ENCODE results near the gene BIRC7. TPM values are rescaled to one million over a fixed set of nuclear protein-coding genes. Genes with fewer than 3 reads are reported as not detected.
A peak's percentile ranks its signal among the peaks of the same experiment; 100 is the strongest.

BIRC7 gene
- total RNA-seq, 1 experiment from 2014 or later, result 0.17 TPM

DNA sequence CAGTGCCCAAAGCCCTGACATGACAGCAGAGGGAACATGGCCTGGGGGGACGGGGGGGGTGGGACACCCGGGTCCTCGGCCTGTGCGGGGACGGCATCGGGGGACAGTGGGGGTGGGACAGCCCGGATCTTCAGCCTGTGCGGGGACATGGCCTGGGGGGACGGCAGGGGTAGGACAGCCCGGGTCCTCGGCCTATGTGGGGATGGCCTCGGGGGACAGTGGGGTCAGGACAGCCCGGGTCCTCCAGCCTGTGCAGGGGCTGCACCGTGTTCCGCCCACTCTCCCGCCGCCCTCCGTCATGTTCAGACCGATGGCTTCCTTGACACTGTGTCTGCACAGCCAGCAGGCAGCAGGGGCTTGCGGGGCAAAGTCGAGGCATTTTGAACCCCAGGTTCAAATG is 7.0 kb downstream of the BIRC7 start (continued):
- TF ChIP-seq ZBTB21 (CRISPR knock-in tag; IDR thresholded peaks at IDR 0.05; ENCODE audit: borderline replicate concordance) (no peak), TEAD4 (CRISPR knock-in tag; IDR thresholded peaks at IDR 0.05) (no peak), ELF4 (CRISPR knock-in tag; IDR thresholded peaks at IDR 0.05; ENCODE audit: low read depth) (no peak), ZNF416 (CRISPR knock-in tag; IDR thresholded peaks at IDR 0.05) (no peak), SMAD4 (CRISPR knock-in tag; IDR thresholded peaks at IDR 0.05) (no peak), NR2C2 (CRISPR knock-in tag; IDR thresholded peaks at IDR 0.05) (no peak), RELA (CRISPR knock-in tag; IDR thresholded peaks at IDR 0.05; ENCODE audit: borderline replicate concordance) (no peak)
- TF ChIP-seq, protein P1, sequence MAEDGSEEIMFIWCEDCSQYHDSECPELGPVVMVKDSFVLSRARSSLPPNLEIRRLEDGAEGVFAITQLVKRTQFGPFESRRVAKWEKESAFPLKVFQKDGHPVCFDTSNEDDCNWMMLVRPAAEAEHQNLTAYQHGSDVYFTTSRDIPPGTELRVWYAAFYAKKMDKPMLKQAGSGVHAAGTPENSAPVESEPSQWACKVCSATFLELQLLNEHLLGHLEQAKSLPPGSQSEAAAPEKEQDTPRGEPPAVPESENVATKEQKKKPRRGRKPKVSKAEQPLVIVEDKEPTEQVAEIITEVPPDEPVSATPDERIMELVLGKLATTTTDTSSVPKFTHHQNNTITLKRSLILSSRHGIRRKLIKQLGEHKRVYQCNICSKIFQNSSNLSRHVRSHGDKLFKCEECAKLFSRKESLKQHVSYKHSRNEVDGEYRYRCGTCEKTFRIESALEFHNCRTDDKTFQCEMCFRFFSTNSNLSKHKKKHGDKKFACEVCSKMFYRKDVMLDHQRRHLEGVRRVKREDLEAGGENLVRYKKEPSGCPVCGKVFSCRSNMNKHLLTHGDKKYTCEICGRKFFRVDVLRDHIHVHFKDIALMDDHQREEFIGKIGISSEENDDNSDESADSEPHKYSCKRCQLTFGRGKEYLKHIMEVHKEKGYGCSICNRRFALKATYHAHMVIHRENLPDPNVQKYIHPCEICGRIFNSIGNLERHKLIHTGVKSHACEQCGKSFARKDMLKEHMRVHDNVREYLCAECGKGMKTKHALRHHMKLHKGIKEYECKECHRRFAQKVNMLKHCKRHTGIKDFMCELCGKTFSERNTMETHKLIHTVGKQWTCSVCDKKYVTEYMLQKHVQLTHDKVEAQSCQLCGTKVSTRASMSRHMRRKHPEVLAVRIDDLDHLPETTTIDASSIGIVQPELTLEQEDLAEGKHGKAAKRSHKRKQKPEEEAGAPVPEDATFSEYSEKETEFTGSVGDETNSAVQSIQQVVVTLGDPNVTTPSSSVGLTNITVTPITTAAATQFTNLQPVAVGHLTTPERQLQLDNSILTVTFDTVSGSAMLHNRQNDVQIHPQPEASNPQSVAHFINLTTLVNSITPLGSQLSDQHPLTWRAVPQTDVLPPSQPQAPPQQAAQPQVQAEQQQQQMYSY (CRISPR knock-in tag; IDR thresholded peaks at IDR 0.05), result no peak
- TF ChIP-seq, protein P2, sequence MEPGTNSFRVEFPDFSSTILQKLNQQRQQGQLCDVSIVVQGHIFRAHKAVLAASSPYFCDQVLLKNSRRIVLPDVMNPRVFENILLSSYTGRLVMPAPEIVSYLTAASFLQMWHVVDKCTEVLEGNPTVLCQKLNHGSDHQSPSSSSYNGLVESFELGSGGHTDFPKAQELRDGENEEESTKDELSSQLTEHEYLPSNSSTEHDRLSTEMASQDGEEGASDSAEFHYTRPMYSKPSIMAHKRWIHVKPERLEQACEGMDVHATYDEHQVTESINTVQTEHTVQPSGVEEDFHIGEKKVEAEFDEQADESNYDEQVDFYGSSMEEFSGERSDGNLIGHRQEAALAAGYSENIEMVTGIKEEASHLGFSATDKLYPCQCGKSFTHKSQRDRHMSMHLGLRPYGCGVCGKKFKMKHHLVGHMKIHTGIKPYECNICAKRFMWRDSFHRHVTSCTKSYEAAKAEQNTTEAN (CRISPR knock-in tag; IDR thresholded peaks at IDR 0.05), result no peak

DNA sequence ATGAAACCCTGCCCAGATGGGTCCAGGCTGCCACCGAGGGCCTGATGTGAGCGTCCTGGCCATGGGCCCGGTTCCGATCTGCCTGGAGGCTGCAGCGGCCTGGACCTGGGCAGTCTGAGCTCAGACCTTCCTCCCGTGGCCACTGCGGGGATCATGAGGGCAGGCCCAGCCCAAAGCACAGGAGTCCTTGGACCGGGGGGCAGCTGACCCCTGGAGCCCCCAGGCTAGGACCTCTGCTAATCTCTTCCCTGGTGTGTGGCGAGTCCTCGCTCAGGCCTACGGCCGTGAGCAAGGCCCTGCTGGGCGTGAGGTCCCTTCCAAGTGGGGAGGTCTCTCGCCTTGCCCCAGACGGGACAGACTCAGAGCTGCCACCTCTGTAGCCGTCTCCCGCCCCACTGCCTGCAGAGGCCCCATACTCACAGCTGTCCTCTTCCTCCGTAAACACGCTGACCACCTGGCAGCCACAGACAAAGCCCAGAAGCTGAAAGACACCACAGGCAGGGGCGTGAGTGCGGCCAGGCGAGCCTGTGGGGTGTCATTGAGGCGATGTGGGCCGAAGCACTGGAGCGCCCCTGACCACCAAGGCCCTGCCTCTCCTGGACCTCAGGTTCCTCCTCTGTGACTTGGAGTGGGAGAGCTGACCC is 8.0 kb downstream of the BIRC7 start:
- Mint-ChIP-seq H3K27ac (0 out of 2 replicates have a peak overlapping the region, but pooled peaks have one; percentile 53), H3K4me1 (peaks cover 3% of the 10 kb centered on the region), H3K9me3 (no peaks in the 10 kb centered on the region), H3K4me3 (no peak overlapping the region), H3K36me3 (no peaks in the 10 kb centered on the region), H3K27me3 (ENCODE audit: low read depth) (no peaks in the 10 kb centered on the region; the same call in 1 of the 2 replicates)
- ATAC-seq (no peak), DNase-seq (ENCODE audit: low spot score) (no peak)
- ChIA-PET CTCF (interaction anchor here (0.7 to 4.1 kb wide), 7 partner anchors 9 to 139 kb away, joined by 3 to 28 read pairs (median 4); partner anchors contain the start of gene BIRC7), POLR2A (interaction anchor here (0.5 kb wide), 1 partner anchor 565 kb away, joined by 4 read pairs; no protein-coding TSS in a partner anchor)
- TF ChIP-seq KAT7 (CRISPR knock-in tag; IDR thresholded peaks at IDR 0.05; ENCODE audit: borderline replicate concordance) (no peak), TEAD4 (CRISPR knock-in tag; IDR thresholded peaks at IDR 0.05) (no peak), ATF1 (CRISPR knock-in tag; IDR thresholded peaks at IDR 0.05) (no peak), NR3C1 (CRISPR knock-in tag; conservative IDR thresholded peaks at IDR 0.05; ENCODE audit: low read depth) (no peak), SMAD3 (CRISPR knock-in tag; IDR thresholded peaks at IDR 0.05; ENCODE audit: borderline replicate concordance) (no peak), IRF2 (CRISPR knock-in tag; IDR thresholded peaks at IDR 0.05; ENCODE audit: borderline replicate concordance, low read depth) (no peak), NFYB (CRISPR knock-in tag; conservative IDR thresholded peaks at IDR 0.05; ENCODE audit: low read depth) (no peak), TP53 (CRISPR knock-in tag; IDR thresholded peaks at IDR 0.05) (no peak), ZNF423 (CRISPR knock-in tag; IDR thresholded peaks at IDR 0.05) (no peak), OVOL2 (CRISPR knock-in tag; IDR thresholded peaks at IDR 0.05; ENCODE audit: borderline replicate concordance) (no peak), EMX1 (CRISPR knock-in tag; IDR thresholded peaks at IDR 0.05) (no peak), NFE2L1 (CRISPR knock-in tag; IDR thresholded peaks at IDR 0.05) (no peak), ESRRA (CRISPR knock-in tag; IDR thresholded peaks at IDR 0.05; ENCODE audit: borderline replicate concordance) (no peak), MYBL2 (CRISPR knock-in tag; IDR thresholded peaks at IDR 0.05) (no peak)
- TF ChIP-seq, protein P3, sequence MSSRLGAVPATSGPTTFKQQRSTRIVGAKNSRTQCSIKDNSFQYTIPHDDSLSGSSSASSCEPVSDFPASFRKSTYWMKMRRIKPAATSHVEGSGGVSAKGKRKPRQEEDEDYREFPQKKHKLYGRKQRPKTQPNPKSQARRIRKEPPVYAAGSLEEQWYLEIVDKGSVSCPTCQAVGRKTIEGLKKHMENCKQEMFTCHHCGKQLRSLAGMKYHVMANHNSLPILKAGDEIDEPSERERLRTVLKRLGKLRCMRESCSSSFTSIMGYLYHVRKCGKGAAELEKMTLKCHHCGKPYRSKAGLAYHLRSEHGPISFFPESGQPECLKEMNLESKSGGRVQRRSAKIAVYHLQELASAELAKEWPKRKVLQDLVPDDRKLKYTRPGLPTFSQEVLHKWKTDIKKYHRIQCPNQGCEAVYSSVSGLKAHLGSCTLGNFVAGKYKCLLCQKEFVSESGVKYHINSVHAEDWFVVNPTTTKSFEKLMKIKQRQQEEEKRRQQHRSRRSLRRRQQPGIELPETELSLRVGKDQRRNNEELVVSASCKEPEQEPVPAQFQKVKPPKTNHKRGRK (CRISPR knock-in tag; IDR thresholded peaks at IDR 0.05; ENCODE audit: borderline replicate concordance), result no peak
- TF ChIP-seq, protein P2 (CRISPR knock-in tag; IDR thresholded peaks at IDR 0.05), result no peak
- TF ChIP-seq, protein P4, sequence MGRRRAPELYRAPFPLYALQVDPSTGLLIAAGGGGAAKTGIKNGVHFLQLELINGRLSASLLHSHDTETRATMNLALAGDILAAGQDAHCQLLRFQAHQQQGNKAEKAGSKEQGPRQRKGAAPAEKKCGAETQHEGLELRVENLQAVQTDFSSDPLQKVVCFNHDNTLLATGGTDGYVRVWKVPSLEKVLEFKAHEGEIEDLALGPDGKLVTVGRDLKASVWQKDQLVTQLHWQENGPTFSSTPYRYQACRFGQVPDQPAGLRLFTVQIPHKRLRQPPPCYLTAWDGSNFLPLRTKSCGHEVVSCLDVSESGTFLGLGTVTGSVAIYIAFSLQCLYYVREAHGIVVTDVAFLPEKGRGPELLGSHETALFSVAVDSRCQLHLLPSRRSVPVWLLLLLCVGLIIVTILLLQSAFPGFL (CRISPR knock-in tag; IDR thresholded peaks at IDR 0.05; ENCODE audit: borderline replicate concordance), result no peak
- TF ChIP-seq, protein P5, sequence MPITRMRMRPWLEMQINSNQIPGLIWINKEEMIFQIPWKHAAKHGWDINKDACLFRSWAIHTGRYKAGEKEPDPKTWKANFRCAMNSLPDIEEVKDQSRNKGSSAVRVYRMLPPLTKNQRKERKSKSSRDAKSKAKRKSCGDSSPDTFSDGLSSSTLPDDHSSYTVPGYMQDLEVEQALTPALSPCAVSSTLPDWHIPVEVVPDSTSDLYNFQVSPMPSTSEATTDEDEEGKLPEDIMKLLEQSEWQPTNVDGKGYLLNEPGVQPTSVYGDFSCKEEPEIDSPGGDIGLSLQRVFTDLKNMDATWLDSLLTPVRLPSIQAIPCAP (CRISPR knock-in tag; IDR thresholded peaks at IDR 0.05), result no peak
- TF ChIP-seq, protein P6, sequence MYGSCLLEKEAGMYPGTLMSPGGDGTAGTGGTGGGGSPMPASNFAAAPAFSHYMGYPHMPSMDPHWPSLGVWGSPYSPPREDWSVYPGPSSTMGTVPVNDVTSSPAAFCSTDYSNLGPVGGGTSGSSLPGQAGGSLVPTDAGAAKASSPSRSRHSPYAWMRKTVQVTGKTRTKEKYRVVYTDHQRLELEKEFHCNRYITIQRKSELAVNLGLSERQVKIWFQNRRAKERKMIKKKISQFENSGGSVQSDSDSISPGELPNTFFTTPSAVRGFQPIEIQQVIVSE (CRISPR knock-in tag; IDR thresholded peaks at IDR 0.05; ENCODE audit: borderline replicate concordance), result no peak

Measured in WTC11 (cell line).